GM21367 (cell line): ENCODE data around the gene MORN1.

Experiments
- ATAC-seq: cut with Tn5 transposase; IDR thresholded peaks from one replicate; pipeline ENCODE4 v1.9.1; 2021; ENCODE audit not compliant: unreplicated experiment

MORN1 gene

DNA sequence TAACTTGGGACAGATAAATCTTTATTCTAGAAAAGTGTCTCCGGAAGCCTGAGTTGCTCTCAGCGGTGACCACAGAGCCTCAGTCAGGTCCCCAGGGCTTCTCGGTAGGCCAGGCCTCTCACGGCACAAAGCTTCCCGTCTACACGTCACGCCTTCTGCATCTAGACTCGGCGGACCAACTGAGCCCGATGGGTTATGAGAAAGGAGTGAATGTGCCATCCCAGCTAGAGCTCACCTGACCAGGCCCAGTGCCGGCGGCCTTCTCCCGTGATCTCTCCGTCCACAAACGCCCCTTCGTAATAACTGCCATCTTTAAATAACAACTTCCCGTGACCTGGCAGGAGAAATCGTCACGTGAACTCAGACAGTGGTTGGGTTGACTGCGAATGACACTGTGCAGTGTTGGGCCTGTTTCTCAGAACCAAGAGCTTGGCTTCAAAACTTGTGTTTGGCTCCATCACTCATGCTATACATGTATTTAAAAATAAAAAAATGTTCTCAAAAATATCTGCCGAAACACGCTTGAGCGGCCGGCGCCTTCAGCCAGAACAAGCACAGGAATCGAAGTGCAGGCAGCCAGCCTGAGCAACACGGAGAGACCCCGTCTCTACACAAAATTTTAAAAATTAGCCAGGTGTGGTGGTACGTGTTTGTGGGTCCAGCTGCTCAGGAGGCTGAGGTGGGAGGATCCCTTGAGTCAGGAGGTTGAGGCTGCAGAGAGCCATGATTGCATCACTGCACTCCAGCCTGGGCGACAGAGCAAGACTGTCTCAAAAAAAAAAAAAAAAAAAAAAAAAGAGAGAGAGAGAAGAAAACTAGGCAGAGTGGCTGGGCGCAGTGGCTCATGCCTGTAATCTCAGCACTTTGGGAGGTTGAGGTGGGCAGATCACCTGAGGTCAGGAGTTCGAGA lies 3.1 kb downstream of the MORN1 start:
- ATAC-seq, result no peak

GRCh38 chr1:2386636-2387611 lies 4.4 kb downstream of the MORN1 start:
- no peak for ATAC-seq

DNA sequence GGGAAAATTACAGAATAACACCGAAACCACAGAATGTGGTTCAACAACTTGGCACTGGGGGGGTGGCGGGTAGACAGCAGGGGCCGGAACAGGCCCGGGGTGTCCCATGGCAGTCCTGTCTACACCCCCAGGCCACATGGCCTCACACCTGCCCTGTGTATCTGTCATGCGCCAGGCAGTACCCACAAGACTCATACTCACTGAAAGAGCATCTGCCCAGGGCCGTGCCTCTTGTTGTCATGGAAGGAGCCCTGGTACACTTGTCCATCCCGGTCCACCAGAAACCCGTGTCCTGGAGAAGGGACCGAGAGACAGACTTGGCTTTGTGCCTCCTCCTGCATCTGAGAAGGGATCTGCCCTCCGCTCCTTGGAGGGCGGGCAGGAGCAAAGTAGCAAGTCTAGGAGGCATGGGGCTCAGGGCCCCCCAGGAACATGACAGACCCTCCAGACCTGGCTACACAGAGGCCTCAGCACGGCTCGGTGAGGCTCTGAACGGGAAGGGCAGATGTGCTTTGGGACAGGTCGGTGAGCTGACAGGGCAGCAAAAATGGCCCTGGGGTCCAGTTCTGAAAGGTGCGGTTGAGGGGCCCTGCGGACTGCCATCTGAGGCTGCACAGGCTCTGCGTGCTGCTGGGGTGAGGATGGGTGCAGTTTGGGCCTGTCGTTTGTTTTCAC lies 5.6 kb downstream of the MORN1 start:
- no peak for ATAC-seq

GRCh38 chr1:2384941-2385481 lies 6.3 kb downstream of the MORN1 start:
- ATAC-seq, result no peak

DNA sequence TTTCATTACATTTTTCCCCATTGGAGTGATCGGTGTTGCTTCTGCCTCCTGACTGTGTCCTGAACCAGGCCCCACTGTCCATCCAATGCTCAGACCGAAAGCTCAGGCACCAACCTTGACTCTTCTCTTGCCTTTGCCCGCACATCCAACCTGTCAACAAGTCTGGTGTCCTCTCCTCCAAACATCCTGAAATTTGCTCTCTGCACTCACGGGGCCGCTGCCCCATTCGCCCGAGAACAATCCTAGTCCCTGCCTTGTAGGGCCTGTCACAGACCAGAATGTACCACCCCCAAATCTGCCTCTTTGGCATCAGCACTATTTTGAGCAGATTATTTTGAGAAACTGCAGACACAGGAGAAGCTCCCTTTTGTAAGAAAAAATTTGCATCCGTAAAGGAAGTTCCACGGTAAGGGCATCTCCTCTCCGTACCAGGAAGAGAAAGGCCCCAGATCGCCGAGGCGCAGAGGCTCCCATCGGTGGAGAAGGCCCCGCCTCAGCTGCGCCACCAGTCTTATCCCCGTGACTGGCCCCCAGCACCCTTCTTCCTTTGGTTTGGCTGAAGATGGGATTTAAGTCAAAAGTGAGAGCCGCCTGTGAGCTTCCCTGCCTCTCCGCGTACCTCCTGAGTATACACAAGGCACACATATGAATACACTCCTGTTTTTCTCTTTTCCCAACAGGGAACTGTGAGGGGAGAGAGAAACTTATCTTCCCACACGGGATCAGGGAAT lies 7.1 kb downstream of the MORN1 start:
- ATAC-seq, result no peak

DNA sequence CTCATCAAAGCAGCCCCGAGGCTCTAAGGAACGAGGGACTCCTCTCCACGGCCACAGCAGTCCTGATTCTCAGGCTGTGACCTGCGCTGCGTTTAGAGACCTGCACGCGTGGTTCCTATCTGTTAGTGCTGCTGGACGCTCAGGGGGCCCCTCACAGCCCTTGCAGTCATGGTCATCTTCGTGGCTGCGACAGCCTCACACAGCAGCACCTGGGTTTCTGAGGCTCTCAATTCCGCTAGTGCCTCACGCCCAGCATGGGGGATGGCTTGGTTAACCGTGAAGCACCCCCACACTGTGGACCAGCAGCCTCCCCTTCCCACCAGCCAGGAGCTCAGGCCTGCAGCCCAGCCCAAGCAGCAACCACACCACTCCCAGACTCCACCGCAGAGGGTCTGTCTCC lies 7.8 kb downstream of the MORN1 start:
- ATAC-seq, result no peak

GRCh38 chr1:2382621-2383361 lies 8.6 kb downstream of the MORN1 start:
- ATAC-seq, result no peak

GRCh38 chr1:2381741-2382620 lies 9.4 kb downstream of the MORN1 start:
- ATAC-seq, result no peak

- no peak for ATAC-seq
Observed at GRCh38 chr1:2380816-2381591, 10.3 kb downstream of the MORN1 start.

- no peak for ATAC-seq
Observed at GRCh38 chr1:2379733-2380404, 11.5 kb downstream of the MORN1 start.

GRCh38 chr1:2378956-2379732 lies 12.2 kb downstream of the MORN1 start:
- no peak for ATAC-seq

DNA sequence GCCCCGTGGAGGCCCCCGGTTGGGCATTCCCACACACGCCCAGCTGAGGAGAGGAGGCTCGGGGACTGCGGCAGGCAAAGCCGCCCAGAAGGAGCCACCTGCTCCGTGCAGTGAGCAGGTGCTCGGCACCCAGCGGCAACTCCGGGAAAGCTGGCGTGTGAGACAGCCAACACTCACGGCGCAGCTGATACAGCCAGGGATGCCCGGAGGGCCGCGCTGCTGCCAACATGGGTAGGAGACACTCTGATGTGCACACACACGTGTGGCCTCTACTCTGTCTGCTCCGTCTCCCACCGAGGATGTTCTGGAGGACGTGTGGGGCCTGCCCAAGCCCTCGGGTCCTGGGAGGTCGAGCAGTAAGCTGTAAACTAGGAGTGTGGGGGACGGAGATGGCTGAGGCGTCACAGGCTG lies 12.9 kb downstream of the MORN1 start:
- ATAC-seq, result no peak

DNA sequence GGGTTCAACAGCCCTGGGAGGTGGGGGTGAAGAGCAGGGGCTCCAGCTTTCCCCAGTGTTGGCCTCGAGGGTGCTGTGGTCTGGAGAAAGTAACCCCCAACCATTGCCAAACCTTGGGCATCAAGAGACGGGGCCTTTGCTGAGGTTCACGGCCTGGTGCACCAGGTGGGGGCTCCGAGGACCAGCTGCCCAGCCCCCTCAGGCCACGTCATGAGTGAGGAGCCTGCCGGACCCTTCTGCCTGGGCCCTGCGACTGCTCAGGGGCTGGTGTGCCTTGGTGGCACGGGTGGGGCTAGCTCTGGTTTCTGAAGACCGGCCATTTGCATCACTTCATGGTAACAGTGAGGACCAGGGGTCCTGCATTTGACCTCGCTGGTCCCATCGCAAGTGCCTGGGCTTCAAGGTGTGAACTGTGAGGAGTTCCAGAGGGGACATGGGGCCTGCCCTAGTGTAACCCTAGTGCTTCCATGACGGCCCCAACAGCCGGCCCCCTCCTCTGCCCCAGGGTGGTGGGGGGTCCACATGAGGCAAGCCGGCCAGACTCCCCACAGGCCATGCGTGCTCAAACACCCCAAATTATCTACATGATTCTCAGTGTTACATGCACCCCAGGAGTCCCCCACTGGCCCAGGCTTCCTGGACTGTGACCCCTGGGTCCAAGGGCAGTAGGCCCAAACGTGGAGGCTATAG lies 13.5 kb downstream of the MORN1 start:
- ATAC-seq, result no peak

- ATAC-seq, result no peak
Observed at GRCh38 chr1:2376931-2377672, 14.3 kb downstream of the MORN1 start.

GRCh38 chr1:2376261-2376741 lies 15.1 kb downstream of the MORN1 start:
- no peak for ATAC-seq
